Activated CD4-positive, alpha-beta T cell treated with anti-CD3 and anti-CD28 coated beads, Interleukin-2, amount 50 U/mL, for 24 hours (primary cell): ENCODE data around the gene ABI2.
"Not testable (repeated sequence)": the region's sequence is repeated elsewhere in the genome, so short reads cannot be mapped to it uniquely, and the experiment has no call there.

Experiments
- DNase-seq, 2 donors: peaks; one replicate each; pipeline ENCODE4 v3.0.0-alpha.2; 2020; ENCODE audit warnings: low read depth in 1 of 2, low spot score in 1 of 2

The ABI2 gene

DNA sequence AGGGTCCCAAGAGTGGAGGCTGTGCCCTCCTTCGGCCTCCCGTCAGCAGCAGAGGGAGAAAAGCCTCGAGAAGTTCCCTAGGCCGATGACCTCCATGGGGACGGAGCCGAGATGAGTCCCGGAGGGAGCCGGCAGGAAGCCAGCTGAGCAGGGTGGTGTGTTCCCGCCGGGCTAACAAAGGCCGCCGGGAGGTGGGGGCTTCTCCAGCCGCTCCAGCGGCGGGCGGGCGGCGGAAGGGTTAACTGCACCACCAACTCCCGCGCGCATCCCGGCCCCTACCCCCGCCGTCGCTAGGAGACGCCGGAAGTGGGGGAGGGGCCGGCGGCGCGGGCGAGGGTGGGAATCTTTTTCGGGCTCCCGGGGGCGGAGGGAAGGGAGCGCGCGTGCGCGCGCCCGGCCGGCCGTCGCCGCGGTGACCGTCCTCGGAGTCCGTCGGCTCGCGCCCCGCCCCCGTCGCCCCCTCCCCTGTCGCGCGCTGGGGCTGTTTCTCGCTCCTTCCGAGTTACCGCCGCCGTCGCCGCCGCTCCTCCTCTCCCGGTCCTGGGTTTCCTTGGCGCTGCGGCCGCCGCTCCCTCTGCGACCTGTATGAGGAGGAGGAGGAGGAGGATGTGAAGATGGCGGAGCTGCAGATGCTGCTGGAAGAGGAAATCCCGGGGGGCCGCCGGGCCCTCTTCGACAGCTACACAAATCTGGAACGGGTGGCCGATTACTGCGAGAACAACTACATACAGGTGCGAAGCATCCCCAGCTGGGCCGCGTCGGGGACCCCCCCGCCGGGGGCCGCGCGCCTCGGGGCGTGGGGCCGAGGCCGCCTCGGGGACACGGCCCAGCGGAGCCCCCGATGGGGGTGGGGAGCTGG lies at the start of gene ABI2:
TSS of gene ABI2 (plus strand) at position 494 of the 859 bp plus-strand sequence. CDS start at position 615, 121 bp downstream.
- peak; percentile 28 to 54 for DNase-seq

DNA sequence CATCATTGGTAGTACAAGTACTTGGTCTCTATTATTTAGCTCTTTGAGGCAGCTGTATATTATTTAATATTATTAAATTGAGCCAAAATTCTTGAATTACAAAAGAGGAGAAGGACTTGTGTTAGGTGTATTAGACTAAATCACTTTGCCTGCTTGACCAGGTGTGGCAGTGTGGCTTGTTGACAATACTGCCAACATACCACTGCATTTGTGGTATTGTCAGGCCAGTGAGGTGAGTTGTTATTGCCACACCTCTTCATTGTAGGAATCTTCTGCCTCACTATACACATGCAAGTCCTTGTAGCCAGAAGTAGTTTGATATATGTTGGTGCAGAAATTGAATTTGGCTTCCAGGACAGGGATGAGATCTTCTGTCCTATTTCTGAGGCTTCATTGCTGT lies 48.9 kb upstream of the ABI2 start:
- DNase-seq: no peak

DNA sequence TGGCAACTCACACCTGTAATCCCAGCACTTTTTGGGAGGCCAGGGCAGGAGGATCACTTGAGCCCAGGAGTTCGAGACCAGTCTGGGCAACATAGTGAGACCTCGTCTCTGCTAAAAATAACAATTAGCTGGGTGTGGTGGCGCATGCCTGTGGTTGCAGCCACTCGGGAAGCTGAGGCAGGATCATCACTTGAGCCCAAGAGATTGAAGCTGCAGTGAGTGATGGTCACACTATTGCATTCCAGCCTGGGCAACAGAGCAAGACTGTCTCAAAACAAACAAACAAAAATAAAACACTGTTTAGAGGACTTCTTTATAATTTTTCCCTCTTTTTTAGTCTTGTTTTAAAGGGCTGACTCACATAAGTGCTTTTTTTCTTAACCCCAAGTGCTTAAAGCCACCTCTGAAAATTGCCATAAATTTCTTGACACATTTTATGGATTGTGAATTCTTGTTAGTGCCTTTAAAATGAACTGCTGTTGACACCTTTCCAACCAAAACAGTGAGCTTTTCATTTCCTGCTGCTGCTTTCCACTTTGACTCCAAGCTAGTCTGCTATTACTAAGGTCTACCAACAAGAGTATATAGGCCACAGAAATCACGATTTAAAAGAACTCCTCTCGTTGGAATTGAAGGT lies 47.6 kb upstream of the ABI2 start:
- no peak for DNase-seq

DNA sequence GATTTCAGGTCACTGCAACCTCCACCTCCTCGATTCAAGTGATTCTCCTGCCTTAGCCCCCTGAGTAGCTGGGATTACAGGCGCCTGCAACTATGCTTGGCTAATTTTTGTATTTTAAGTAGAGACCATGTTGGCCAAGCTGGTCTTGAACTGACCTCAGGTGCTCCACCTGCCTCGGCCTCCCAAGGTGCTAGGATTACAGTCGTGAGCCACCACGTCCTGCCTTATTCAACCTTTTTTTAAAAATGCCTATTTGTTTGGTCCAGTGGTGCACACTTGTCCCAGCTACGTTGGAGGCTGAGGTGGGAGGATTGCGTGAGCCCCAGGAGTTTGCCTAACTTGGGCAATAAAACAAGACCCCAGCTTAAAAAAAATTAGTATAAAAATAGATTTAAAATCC lies 46.1 kb upstream of the ABI2 start:
- no peak for DNase-seq

DNA sequence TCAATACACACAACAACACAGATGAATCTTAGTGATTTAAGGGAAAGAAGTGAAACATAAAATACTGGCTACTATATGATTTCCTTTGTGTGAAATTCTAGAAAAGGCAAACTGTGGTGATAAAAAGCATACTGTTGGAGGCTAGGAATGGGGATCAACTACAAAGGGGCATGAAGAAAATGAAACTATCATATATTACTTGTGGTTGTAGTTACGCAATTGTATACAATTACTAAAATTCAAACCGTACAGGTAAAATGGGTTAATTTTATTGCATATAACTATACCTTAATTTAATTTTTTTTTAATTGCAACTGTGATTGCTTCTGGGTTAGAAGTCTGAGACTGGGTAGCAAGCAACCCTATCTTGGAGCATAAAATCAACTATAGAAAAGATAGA lies 41.7 kb upstream of the ABI2 start:
- DNase-seq: no peak

DNA sequence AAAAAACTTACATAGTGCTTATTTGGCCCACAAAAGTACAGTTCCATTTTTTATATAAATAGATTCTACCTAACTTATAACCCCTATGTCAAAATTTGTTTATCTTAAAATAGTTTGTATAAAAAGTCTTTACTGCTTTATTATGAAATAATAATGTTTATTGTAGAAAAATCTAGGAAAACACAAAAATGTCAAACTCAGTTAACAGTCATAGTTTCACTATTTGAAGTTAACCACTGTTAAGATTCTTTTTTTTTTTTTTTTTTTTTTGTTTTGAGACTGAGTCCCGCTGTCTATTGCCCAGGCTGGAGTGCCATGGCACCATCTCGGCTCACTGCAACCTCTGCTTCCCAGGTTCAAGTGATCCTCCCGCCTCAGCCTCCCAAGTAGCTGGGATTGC lies 26.5 kb upstream of the ABI2 start:
- DNase-seq: no peak

DNA sequence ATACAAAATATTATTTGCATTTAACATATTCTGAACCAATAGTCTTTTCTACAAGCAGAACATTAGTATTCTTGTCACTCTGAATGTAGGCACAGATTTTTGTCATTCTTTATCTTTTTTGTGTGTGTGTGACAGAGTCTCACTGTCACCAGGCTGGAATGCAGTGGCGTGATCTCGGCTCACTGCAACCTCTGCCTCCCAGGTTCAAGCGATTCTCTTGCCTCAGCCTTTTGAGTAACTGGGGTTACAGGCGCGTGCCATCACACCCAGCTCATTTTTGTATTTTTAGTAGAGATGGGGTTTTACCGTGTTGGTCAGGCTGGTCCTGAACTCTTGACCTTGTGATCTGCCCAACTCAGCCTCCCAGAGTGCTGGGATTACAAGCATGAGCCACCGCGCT lies 25.6 kb upstream of the ABI2 start:
- DNase-seq: not testable (repeated sequence)

DNA sequence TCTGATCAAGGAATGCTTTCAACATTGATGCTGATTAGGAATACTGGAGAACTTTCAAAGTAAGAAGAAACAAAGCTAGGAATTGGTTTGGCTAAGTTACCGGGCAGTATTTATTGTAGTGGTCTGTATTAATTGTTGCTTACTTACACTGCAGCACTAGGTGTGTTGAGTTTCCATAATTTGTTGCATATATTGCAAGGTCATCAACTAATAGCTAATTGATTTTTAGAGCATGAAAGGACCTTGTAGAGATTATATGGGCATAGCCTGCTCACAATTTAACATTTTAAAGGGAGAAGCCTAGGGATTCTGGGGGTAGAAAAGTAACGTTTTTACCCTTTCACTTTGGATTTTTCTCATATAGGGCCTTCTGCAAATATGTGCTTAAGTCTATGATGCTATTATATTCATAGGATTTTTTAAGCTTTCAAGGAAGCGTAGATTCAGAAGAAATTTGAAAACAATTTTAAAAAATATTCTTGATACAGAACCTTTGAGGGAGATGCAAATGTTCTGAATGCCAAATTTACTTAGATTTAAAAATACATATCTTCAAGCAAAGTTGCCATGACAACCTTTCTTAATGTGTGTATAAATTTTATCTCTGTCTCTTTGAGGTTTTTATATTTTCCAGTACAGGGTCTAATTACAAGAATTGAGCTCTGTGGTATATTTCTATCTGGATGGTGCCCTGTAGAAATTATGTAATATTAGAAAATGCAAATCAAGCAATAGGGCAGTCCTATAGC lies 17.3 kb upstream of the ABI2 start:
- DNase-seq: no peak

DNA sequence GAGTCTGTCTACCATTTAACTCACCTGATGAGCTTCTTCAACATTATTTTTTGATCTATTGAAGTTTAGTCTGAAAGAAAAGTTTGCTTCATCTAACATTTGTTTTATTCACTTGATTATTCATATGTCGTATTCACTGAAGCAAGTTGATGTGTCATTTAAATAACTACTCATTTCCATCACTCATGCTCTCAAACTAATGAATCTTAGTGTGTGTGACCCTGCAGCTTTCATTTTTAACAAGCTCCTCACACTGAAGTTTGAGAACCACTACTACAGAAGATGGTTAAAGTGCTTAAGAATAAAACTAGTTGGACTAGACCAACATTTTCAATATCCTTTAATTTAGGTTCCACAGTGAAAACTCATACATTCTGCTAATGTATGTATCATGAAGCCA lies 1.8 kb upstream of the ABI2 start:
- DNase-seq: no peak

DNA sequence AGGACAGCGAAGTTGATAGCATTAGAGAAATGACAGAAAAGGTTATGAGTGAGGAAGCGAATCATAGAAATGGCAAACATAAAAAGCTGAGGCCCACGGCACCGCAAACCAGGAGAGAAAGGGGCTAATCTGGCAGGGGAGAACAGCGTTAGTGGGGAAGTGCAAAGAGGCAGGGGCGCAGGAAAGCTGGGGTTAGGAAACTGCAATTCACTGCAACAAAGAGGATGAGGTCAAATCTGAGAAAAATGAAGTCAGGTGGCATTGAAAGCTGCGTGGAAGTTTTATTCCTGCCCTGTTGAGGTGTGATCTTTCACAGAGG lies 653 bp upstream of the ABI2 start:
- DNase-seq: no peak

DNA sequence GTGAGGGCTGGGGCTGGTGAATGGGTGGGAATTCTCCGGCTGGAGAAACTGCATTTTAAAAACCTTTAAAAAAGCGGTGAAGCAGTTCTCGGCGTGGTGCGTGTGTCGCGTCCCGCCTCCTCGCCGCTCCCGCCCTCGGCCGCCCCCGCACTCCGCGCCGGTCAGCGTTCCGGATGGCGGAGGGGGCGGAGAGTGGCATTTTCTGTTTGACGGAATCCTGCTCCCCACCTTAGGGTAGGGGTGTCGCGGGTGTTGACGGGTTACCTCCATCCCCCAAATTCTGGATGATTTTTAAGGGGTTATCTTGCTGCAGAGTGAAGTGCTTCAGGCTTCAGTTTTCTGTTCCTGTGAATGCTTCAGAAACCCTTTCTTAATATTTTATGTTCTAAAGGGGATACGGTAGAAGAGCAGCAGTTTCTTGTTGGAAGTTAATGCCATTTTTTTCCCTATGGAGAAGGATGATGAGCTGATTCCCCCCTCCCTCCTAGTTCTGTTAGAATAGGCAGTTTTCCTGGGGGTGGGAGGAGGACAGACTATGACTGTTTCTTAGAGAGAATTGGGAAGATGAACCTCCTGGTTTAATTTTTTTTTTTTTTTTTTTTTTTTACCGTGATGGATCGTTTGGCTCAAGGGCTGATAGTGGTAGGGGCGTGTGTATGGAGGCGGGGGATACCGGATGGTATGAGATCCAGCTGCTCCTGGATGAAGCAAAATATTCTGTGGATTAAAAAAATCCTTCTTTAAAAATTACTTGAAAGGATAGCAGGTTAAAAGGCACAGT lies 756 bp downstream of the ABI2 start:
- DNase-seq: peak in 1 of 2 donors; percentile 16

DNA sequence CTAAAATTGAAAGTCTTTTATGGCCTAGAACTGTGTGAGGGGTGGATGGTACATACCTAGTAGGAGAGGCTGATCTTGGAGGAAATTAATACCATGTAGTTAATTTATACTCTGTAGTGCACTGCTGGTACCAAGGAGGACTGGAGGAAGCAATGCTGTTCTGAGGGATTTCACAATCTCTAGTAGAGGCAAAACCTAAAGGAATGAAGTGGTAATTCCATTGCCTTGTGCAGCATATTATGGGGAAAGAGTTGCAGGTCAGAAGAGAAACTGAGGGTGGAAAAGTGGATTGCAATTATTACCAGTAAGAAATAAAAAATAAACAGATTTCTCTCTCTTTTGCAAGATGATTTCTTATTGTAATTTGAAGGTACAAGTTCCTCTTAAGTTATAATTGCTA lies 2.2 kb downstream of the ABI2 start:
- DNase-seq: no peak

DNA sequence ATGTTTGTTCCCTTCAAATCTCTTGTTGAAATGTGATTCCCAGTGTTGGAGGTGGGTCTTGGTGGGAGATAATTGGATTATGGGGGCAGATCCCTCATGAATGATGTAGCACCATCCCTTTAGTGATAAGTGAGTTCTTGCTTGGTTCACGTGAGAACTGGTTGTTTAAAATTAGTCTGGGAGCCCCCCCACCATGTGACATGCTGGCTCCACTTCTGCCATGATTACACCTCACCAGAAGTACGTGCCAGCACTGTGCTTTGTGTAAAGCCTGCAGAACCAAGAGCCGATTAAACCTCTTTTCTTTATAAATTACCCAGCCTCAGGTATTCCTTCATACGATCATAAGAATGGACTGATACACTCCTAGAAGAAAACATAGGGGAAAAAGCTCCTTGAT lies 10.1 kb downstream of the ABI2 start:
- no peak for DNase-seq

DNA sequence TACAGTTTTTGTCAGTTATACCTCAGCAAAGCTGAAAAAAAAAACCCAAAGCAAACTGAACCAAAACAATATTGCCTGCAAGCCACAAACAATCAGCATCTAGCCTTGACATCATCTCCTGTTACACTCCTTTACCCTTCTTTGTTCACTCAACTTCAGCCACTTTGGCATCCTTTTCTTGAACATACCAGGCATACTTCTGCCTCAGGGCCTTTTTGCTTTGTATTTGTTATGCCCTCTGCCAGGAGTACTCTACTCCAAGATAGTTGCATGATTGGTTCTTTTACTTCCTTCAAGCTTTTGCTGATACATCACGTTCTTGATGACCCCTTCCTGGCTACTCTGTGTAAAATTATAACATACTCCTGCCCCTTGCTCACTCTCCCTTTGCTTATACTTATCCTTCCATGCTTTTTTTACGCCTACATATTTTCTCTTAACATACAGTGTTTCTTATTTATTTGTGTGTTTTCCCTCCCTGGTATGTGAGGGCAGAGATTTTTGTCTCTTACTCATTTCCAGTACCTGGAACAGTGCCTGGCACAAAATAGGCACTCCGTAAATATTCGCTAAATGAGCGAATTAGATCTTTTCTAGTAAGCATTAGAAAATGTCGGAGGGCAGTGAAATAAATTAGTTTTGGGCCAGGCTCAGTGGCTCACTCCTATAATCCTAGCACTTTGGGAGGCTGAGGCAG lies 12.7 kb downstream of the ABI2 start:
- DNase-seq: no peak

DNA sequence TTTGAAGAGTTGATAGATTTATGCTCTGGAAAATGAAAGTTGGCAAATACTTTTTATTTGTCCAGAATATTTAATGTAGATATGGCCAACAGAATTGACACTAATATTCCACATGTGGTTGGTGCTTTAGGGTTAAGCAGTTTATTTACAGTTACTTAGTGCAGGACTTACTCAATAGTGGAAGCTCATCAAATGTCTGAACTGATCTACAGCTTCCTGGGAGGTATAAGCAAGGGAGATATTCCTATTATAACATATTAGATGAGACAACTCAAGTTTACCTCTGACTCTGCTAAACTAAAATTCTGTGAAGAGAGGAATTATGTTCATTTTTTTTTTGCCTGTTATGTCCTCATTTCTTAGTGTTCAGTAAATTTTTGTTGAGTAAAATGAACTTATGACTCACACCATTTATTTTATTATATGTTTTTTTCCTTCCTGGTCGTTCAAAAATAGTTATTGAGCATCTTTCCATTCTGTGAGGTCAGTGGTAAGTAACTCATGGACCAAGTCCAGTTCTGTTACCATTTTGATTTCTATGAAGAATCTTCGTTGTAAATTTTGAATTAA lies 13.6 kb downstream of the ABI2 start:
- no peak for DNase-seq

DNA sequence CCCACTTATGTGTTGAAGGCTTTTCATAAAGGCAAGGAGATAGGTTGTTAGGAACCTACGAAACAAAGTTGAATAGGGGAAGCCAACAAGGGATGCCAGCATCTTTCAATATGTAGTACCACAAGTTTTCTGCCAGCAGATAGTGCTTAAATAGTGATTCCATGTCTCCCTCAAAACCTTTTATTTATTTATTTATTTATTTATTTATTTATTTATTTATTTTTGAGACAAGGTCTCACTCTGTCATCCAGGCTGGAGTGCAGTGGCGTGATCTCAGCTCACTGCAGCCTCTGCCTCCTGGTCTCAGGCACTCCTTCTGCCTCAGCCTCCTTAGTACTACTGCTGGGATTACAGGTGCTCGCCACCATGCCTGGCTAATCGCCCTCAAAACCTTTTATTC lies 14.2 kb downstream of the ABI2 start:
- not testable (repeated sequence) for DNase-seq

DNA sequence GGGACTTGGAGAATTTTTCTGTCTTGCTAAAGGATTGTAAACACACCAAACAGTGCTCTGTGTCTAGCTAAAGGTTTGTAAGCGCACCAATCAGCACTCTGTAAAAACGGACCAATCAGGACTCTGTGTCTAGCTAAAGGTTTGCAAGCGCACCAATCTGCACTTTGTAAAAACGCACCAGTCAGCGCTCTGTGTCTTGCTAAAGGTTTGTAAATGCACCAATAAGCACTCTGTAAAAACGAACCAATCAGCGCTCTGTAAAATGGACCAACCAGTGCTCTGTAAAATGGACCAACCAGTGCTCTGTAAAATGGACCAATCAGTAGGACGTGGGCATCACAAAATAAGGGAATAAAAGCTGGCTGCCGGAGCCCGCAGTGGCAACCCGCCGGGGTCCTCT lies 16.5 kb downstream of the ABI2 start:
- no peak for DNase-seq

DNA sequence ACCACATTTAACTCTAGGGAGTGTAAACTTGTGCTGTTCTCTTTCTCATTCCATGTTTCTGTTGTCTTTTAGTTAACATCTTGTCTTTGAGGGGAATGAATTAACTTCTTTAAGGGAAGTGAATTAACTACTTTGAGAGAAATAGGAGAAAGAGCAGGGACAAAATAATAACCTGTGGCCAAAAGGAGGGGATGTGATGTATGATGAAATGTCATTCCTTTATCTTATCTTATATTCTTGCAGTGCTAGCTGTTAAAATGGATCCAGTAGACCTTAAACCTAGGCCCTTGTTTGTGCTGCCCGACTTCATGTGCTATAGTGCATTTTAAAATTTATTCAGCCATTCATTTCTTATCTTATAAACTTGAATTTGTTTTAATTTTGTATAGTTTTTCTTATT lies 18.4 kb downstream of the ABI2 start:
- no peak for DNase-seq

DNA sequence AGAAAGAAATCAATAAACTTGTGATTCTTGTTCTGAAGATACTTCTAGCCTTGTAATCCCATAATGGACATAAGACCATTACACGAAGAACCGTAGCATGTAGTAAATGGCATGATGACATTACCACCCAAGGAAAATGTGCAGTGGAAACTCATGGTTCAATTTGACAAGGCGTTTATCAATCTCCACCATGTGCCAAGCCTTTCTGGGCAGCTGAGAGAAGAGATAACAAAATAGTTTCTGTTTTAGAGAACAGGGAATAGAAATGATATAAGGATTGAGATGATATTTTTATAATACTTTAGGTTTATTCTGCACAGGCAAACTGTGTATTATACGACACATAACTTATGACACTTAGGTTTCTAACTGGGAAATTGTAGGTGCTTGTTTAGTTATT lies 19.2 kb downstream of the ABI2 start:
- no peak for DNase-seq

DNA sequence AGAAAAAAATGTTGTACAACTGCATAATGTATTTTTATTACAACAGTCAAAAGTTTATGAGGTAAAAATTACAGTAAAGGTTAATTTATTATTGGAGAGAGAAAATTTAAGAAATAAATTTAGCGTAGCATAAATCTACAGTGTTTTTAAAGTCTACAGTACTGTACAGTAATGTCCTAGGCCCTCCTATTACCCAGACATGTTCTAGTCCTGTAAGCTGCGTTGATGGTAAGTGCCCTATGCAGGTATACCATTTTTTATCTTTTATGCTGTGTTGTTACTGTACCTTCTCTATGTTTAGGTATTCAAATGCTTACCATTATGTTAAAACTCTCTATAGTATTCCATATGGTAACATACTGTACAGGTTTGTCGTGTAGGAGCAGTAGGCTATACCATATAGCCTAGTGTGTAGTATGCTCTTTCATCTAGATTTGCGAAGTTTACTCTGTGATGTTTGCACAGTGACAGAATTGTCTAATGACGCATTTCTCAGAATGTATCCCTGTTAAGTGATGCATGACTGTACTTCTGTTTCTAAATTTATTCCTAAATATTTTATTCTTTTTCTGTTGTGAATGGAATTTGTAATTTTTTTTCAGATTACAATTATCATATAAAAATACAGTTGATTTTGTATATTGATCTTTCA lies 24.5 kb downstream of the ABI2 start:
- no peak for DNase-seq
